A673 (cell line): ENCODE results near the gene CDPF1.

Experiments
- EZH2 ChIP-seq: fragments of 200-600 bp; sonication (generic); IDR thresholded peaks from 2 replicates; pipeline ENCODE4 v1.6.1; 2017; ENCODE audit warnings: borderline replicate concordance, low read depth, mild to moderate bottlenecking, mixed read lengths, antibody characterized with exemption, low read length; ENCODE audit not compliant: poor library complexity, severe bottlenecking
- TF ChIP-seq, protein P1 (sequence below): fragments of 300-800, 200-600 bp; sonication (generic); conservative IDR thresholded peaks from 2 replicates; pipeline ENCODE4 v1.5.1; 2017; ENCODE audit warnings: low read depth, mild to moderate bottlenecking, antibody characterized with exemption, low read length, moderate library complexity, mixed read lengths

DNA sequence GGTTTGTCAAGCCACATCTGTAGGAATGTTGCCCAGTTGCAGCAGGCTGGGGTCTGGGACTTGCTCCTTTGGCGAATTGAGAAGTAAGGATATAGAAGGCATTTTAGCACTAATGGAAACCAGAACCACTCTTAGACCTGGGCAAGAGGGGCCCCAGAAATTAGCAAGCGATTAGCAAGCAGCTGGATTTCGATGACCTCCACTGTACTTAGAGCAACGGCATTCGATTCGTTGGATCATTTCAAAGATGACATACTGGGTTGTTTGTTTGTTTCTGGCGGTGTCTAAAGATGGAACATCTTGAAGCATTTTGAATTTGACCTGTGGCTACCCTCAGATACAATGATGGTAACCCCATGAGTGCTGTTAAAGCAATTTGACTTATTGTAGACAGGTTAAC lies 1.2 kb upstream of the CDPF1 start:
- TF ChIP-seq, protein P1, sequence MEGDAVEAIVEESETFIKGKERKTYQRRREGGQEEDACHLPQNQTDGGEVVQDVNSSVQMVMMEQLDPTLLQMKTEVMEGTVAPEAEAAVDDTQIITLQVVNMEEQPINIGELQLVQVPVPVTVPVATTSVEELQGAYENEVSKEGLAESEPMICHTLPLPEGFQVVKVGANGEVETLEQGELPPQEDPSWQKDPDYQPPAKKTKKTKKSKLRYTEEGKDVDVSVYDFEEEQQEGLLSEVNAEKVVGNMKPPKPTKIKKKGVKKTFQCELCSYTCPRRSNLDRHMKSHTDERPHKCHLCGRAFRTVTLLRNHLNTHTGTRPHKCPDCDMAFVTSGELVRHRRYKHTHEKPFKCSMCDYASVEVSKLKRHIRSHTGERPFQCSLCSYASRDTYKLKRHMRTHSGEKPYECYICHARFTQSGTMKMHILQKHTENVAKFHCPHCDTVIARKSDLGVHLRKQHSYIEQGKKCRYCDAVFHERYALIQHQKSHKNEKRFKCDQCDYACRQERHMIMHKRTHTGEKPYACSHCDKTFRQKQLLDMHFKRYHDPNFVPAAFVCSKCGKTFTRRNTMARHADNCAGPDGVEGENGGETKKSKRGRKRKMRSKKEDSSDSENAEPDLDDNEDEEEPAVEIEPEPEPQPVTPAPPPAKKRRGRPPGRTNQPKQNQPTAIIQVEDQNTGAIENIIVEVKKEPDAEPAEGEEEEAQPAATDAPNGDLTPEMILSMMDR = no peak
- no peak for TF ChIP-seq EZH2
